Endothelial cell of umbilical vein (primary cell): ENCODE data around the gene TBC1D21. TPM values are rescaled to one million over a fixed set of nuclear protein-coding genes. Genes with fewer than 3 reads are reported as not detected.
A peak's percentile ranks its signal among the peaks of the same experiment; 100 is the strongest.

Experiments used
- BruUV-seq: library from RNA; stranded (reverse); fragments of 400-500 nt; replicated peaks from 2 replicates; lab custom pipeline; 2021; lab: Mats Ljungman, UMichigan
- CTCF ChIA-PET: fragments of 300-600, 350-600 bp; sonication (Branson Sonifier 250); formaldehyde crosslinking; loops from one replicate; lab custom pipeline; 2021; ENCODE audit warnings: antibody characterized with exemption, inconsistent platforms; lab: Charles Lee
- POLR2A ChIA-PET: fragments of 300-600, 350-600 bp; sonication (Branson Sonifier 250); formaldehyde crosslinking; loops from one replicate; lab custom pipeline; 2021; ENCODE audit warnings: antibody characterized with exemption, inconsistent platforms; lab: Charles Lee
- DNase-seq: peaks from one replicate; pipeline ENCODE4 v3.0.0-alpha.2; 2011; ENCODE audit warnings: low read depth, low spot score
- FAIRE-seq: peaks from 2 replicates; lab custom pipeline; 2011; peaks lifted over from hg19 to GRCh38; lab: Jason Lieb, UNC
- H2AFZ ChIP-seq: 2 replicates; pipeline ENCODE4 v1.6.0; 2012; ENCODE audit warnings: low read depth, low read length, control low read depth, inconsistent platforms
- H3K27ac ChIP-seq: 2 replicates; pipeline ENCODE4 v1.5.1; 2011; ENCODE audit warnings: low read depth, mild to moderate bottlenecking, control low read depth, low read length, moderate library complexity; ENCODE audit not compliant: insufficient read depth
- H3K27me3 ChIP-seq, 2 experiments: 2 replicates each; pipeline versions ENCODE4 v1.6.0 to v1.6.1; 2011; ENCODE audit warnings: low read length in 2 of 2, mixed read lengths in 1 of 2; ENCODE audit not compliant: control insufficient read depth in 2 of 2, insufficient read depth in 2 of 2
- H3K36me3 ChIP-seq, 2 experiments: 2 replicates in 1 of 2; 3 replicates in 1 of 2; pipeline ENCODE4 v1.5.1; 2011; ENCODE audit warnings: low read length in 2 of 2, mild to moderate bottlenecking in 1 of 2, moderate library complexity in 1 of 2; ENCODE audit not compliant: control insufficient read depth in 2 of 2, insufficient read depth in 2 of 2; ENCODE audit errors: extremely low read depth in 1 of 2
- H3K4me1 ChIP-seq: 3 replicates; pipeline ENCODE4 v1.5.1; 2011; ENCODE audit warnings: mild to moderate bottlenecking, low read length; ENCODE audit not compliant: control insufficient read depth, insufficient read depth; ENCODE audit errors: extremely low read depth
- H3K4me2 ChIP-seq: 2 replicates; pipeline ENCODE4 v1.6.1; 2011; ENCODE audit warnings: low read length, control low read depth, mixed read lengths; ENCODE audit not compliant: insufficient read depth
- H3K4me3 ChIP-seq, 3 experiments: fragments of 200-600 bp in 1 of 3; sonication (generic), shearing (Covaris generic) in 1 of 3; replicated peaks in 1 of 3; 2 replicates each; pipeline ENCODE4 v1.5.1; 2011 to 2016; ENCODE audit warnings: control low read depth in 3 of 3, low read length in 3 of 3, mild to moderate bottlenecking in 2 of 3, inconsistent platforms in 1 of 3, low read depth in 1 of 3, moderate library complexity in 1 of 3; ENCODE audit not compliant: insufficient read depth in 1 of 3
- H3K79me2 ChIP-seq: 2 replicates; pipeline ENCODE4 v1.6.0; 2012; ENCODE audit warnings: low read length, inconsistent platforms; ENCODE audit not compliant: control insufficient read depth, insufficient read depth
- H3K9ac ChIP-seq: replicated peaks from 2 replicates; pipeline ENCODE3; 2011; ENCODE audit warnings: low read length, control low read depth; ENCODE audit not compliant: insufficient read depth; ENCODE audit errors: extremely low read depth
- H3K9me1 ChIP-seq: replicated peaks from 3 replicates; pipeline ENCODE4 v1.6.0; 2011; ENCODE audit warnings: mild to moderate bottlenecking, low read length; ENCODE audit not compliant: control insufficient read depth, insufficient read depth; ENCODE audit errors: extremely low read depth
- H3K9me3 ChIP-seq: replicated peaks from 2 replicates; pipeline ENCODE4 v1.5.1; 2012; ENCODE audit warnings: low read length, inconsistent platforms; ENCODE audit not compliant: control insufficient read depth, insufficient read depth
- H4K20me1 ChIP-seq: replicated peaks from 2 replicates; pipeline ENCODE3; 2011; ENCODE audit warnings: mild to moderate bottlenecking, low read length; ENCODE audit not compliant: control insufficient read depth, insufficient read depth; ENCODE audit errors: extremely low read depth
- EZH2 ChIP-seq: IDR thresholded peaks from 2 replicates; pipeline ENCODE4 v1.6.1; 2012; ENCODE audit warnings: borderline replicate concordance, low read depth, mild to moderate bottlenecking, moderate library complexity, low read length, inconsistent platforms; ENCODE audit not compliant: severe bottlenecking
- FOS ChIP-seq: IDR thresholded peaks from 2 replicates; pipeline ENCODE4 v1.6.1; 2011; ENCODE audit warnings: mild to moderate bottlenecking, low read length, moderate library complexity, borderline replicate concordance; ENCODE audit not compliant: insufficient read depth
- GATA2 ChIP-seq: IDR thresholded peaks from 2 replicates; pipeline ENCODE4 v1.7.0; 2011; ENCODE audit warnings: low read depth, mild to moderate bottlenecking, moderate library complexity, mixed read lengths, low read length; ENCODE audit not compliant: insufficient read length, insufficient read depth
- JUN ChIP-seq: IDR thresholded peaks from 2 replicates; pipeline ENCODE4 v1.6.1; 2011; ENCODE audit warnings: borderline replicate concordance, low read depth; ENCODE audit not compliant: insufficient read length, insufficient read depth
- MYC ChIP-seq: IDR thresholded peaks from one replicate; pipeline ENCODE4 v1.6.1; 2011; ENCODE audit warnings: mild to moderate bottlenecking, low read depth, low read length
- POLR2A ChIP-seq: IDR thresholded peaks from 2 replicates; pipeline ENCODE4 v1.6.1; 2012; ENCODE audit warnings: low read depth, mild to moderate bottlenecking, control low read depth, low read length
- POLR2AphosphoS5 ChIP-seq: IDR thresholded peaks from 2 replicates; pipeline ENCODE4 v1.6.1; 2012; ENCODE audit warnings: low read depth, mild to moderate bottlenecking, control low read depth, low read length, moderate library complexity; ENCODE audit not compliant: insufficient read depth
- dilution Hi-C: fragments of 300-500 bp; cut with MboI; formaldehyde crosslinking; loops from one replicate; pipeline ENCODE4 v1.15.0; 2019; ENCODE audit warnings: low sequenced_read_pairs; ENCODE audit not compliant: extremely low pct_ligation_motif_present
- intact Hi-C: fragments of 100-400 bp; cut with micrococcal nuclease; formaldehyde crosslinking; loops from one replicate; pipeline ENCODE4 v1.10.0; 2022
- polyA plus RNA-seq, 4 experiments: library from polyadenylated mRNA; depleted of rRNA in 3 of 4; stranded (reverse) in 3 of 4; unstranded in 1 of 4; fragments of >200 nt; gene quantifications; 2 replicates each; pipeline versions ENCODE4 v1.2.1 to v1.2.3, GENCODE V29; 2011 to 2012; ENCODE audit warnings: missing spikeins in 1 of 4
- total RNA-seq: library from RNA; stranded (reverse); gene quantifications from 2 replicates; pipeline ENCODE4 v1.2.3, GENCODE V29; 2021
- TF ChIP-seq, protein P1 (sequence below): IDR thresholded peaks from 2 replicates; pipeline ENCODE4 v1.6.1; 2011; ENCODE audit not compliant: insufficient read depth, insufficient read length
- TF ChIP-seq, protein P2 (sequence below), 2 donors: IDR thresholded peaks; 1 replicate in 1 of 2; 2 replicates in 1 of 2; pipeline ENCODE4 v1.5.1; 2011; ENCODE audit warnings: low read length in 2 of 2, mild to moderate bottlenecking in 2 of 2, moderate library complexity in 2 of 2, control low read depth in 1 of 2, inconsistent platforms in 1 of 2, low read depth in 1 of 2; ENCODE audit not compliant: insufficient read depth in 1 of 2; ENCODE audit errors: extremely low read depth in 1 of 2

TBC1D21 gene
- total and polyA plus RNA-seq, 2 donors (not counting 3 experiments of a cell fraction or from before 2014, with no cell fraction given) = not detected

DNA sequence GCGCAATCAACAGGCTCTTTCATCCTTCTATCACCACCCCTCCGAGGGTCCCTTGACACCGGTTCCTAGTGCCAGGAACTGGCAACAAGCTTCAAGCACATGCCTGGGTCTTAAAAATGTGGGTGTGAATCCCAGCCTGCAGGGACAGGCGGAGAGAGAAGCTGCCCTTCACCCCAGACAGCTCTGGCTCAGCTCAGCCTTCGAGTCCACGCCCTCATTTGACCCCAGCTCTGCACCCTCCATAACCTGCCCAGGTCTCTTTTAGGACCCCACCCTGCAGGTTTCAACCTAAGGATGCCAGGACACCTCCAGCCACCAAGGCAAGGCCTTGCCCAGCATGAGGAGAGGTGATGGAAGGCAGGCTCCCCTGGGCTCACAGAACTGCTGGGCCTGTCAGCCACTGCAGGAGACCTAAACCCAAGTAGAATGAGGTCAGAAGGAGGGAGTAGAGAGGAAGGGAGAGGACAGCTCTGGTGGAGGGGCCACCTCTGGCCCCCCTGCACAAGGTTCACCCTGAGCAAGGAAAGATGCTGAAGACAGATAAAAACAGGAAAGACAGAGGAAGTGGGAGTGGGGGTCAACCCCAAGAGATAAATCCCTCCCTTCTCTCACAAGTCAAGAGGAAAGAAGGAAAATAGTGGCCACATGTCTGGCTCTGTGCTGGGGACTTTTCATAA lies 50.3 kb downstream of the TBC1D21 start:
- Histone ChIP-seq H3K9me1 (no peaks in the 10 kb centered on the region), H4K20me1 (no peaks in the 10 kb centered on the region), H3K27ac (peak overlapping the region; percentile 37), H3K4me3 (no peak overlapping the region), H3K9ac (no peak overlapping the region), H3K79me2 (no peaks in the 10 kb centered on the region), H2AFZ (peak overlapping the region; percentile 57), H3K36me3 (no peaks in the 10 kb centered on the region), H3K4me2 (peak overlapping the region; percentile 26), H3K4me1 (peaks cover 21% of the 10 kb centered on the region), H3K9me3 (no peaks in the 10 kb centered on the region), H3K27me3 (no peaks in the 10 kb centered on the region)
- FAIRE-seq (no peak), DNase-seq (no peak)
- CTCF ChIA-PET = interaction anchor here (0.9 to 3.0 kb wide), 10 partner anchors 8 to 397 kb away, joined by 3 to 14 read pairs (median 4); partner anchors contain the start of gene TBC1D21
- intact Hi-C loops (loop anchor here (1.0 kb wide), 1 partner anchor 26 kb away; no protein-coding TSS in a partner anchor), dilution Hi-C loops (no loop called here)
- POLR2A ChIA-PET = no interaction called here
- BruUV-seq = no TSS peak
- peak; percentile 58 for TF ChIP-seq GATA2
- TF ChIP-seq EZH2 = no peak

DNA sequence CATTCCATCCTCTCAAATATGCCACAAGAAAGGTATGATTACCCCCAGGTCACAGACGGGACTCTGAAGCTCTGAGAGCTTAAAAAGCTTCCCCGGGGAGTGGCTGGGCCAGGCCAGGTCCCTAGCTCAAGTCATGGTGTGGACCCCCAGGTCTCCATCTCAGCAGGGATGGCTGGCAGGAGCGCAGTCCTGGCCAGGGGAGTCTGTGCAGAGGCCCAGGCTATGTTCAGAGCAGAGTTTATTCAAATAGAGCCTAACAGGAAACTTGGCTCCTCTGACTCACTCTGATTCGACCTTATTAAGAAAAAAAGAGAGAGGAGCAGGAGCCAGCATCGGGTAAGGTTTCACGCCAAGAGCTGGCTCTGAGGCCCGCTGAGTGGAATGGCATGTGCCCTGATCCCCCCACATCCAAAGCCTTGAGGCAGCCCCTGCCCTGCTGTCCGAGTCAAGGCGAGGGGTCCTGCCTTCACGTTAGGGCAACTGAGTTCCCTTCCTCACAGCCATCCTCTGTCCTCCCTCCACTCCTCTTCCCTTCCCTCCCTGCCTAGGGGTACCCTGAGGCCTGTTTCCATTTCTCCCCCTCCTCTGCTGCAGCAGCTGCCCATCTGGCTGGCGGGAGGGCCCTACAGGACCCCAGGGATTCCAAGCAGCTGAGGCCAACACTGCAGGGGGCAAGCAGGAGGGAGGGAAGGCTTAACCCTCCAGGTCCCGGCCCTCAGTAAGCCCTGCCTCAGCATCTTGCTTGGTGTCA lies 51.0 kb downstream of the TBC1D21 start:
- Histone ChIP-seq H3K4me3 (no peak overlapping the region), H2AFZ (peak overlapping the region; percentile 72), H4K20me1 (no peaks in the 10 kb centered on the region), H3K36me3 (no peaks in the 10 kb centered on the region), H3K27ac (peak overlapping the region; percentile 37), H3K79me2 (no peaks in the 10 kb centered on the region), H3K27me3 (no peaks in the 10 kb centered on the region), H3K4me1 (peaks cover 21% of the 10 kb centered on the region), H3K9me3 (no peaks in the 10 kb centered on the region), H3K9me1 (no peaks in the 10 kb centered on the region), H3K4me2 (peak overlapping the region; percentile 26), H3K9ac (peak overlapping the region; percentile 28)
- BruUV-seq = no TSS peak
- intact Hi-C loops (loop anchor here (1.0 kb wide), 1 partner anchor 27 kb away; no protein-coding TSS in a partner anchor), dilution Hi-C loops (no loop called here)
- DNase-seq (peak; percentile 78), FAIRE-seq (peak; percentile 89)
- TF ChIP-seq EZH2 = no peak
- peak; percentile 8 for TF ChIP-seq GATA2
- peak; percentile 54 for TF ChIP-seq POLR2AphosphoS5
- no peak for TF ChIP-seq POLR2A
- TF ChIP-seq FOS = peak; percentile 65
- TF ChIP-seq, protein P1, sequence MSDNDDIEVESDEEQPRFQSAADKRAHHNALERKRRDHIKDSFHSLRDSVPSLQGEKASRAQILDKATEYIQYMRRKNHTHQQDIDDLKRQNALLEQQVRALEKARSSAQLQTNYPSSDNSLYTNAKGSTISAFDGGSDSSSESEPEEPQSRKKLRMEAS = no peak
- TF ChIP-seq JUN = peak; percentile 54
- TF ChIP-seq, protein P2, sequence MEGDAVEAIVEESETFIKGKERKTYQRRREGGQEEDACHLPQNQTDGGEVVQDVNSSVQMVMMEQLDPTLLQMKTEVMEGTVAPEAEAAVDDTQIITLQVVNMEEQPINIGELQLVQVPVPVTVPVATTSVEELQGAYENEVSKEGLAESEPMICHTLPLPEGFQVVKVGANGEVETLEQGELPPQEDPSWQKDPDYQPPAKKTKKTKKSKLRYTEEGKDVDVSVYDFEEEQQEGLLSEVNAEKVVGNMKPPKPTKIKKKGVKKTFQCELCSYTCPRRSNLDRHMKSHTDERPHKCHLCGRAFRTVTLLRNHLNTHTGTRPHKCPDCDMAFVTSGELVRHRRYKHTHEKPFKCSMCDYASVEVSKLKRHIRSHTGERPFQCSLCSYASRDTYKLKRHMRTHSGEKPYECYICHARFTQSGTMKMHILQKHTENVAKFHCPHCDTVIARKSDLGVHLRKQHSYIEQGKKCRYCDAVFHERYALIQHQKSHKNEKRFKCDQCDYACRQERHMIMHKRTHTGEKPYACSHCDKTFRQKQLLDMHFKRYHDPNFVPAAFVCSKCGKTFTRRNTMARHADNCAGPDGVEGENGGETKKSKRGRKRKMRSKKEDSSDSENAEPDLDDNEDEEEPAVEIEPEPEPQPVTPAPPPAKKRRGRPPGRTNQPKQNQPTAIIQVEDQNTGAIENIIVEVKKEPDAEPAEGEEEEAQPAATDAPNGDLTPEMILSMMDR (IDR thresholded peaks at IDR 0.05; ENCODE audit: extremely low read depth in 1 of 2, insufficient read depth in 1 of 2, low read depth in 1 of 2, low read length in 2 of 2) = no peak
- TF ChIP-seq MYC = no peak
- POLR2A ChIA-PET = no interaction called here
- CTCF ChIA-PET = interaction anchor here (0.6 to 3.0 kb wide), 9 partner anchors 7 to 396 kb away, joined by 3 to 14 read pairs (median 3); partner anchors contain the start of gene TBC1D21
